K562 (cell line): ENCODE data around the gene EEFSEC.

ENCODE experiments used
- RBM14 ChIP-seq: fragments of 200-400 bp; formaldehyde crosslinking; IDR thresholded peaks from 2 replicates; pipeline ENCODE4 v1.6.1; 2018; ENCODE audit warnings: low read depth, mild to moderate bottlenecking, low read length, moderate library complexity, borderline replicate concordance; ENCODE audit not compliant: insufficient read depth
- RCOR1 ChIP-seq, 2 experiments: IDR thresholded peaks; 2 replicates each; pipeline ENCODE4 v1.6.1; 2012; ENCODE audit warnings: low read depth in 2 of 2, low read length in 2 of 2, borderline replicate concordance in 1 of 2, improper control_type of control experiment in 1 of 2
- TF ChIP-seq, protein P1 (sequence below), 3 experiments: IDR thresholded peaks in 2 of 3; conservative IDR thresholded peaks in 1 of 3; 2 replicates each; pipeline ENCODE4 v1.5.1; 2011 to 2012; ENCODE audit warnings: low read length in 3 of 3, mild to moderate bottlenecking in 3 of 3, control low read depth in 2 of 3, improper control_type of control experiment in 1 of 3, inconsistent platforms in 1 of 3, low read depth in 1 of 3, mixed read lengths in 1 of 3, moderate library complexity in 1 of 3; ENCODE audit not compliant: insufficient read depth in 2 of 3
- TF ChIP-seq, protein P2 (sequence below): fragments of 250-450 bp; sonication (Bioruptor Pico); IDR thresholded peaks from 2 replicates; pipeline ENCODE4 v1.8.0; 2021; ENCODE audit warnings: moderate library complexity, mild to moderate bottlenecking, inconsistent platforms

DNA sequence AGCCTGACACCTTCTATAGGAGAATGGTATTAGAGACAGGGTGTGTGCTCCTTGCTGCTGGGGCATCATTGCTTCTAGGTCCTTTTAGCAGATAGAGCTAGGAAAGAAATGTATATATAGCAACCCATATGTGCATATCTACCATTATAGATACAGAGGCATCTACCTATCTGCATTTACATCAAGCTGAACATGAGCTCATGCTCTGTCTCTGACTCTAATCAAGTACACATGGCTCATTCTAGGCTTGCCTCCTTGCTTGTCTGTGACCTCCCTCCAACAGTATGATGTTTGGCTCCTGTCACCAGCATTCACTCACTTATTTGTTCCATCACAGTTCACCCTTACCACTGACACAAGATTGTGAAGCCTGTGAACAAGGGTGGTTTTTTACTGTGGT is 133.4 kb downstream of the EEFSEC start:
- TF ChIP-seq, protein P1, sequence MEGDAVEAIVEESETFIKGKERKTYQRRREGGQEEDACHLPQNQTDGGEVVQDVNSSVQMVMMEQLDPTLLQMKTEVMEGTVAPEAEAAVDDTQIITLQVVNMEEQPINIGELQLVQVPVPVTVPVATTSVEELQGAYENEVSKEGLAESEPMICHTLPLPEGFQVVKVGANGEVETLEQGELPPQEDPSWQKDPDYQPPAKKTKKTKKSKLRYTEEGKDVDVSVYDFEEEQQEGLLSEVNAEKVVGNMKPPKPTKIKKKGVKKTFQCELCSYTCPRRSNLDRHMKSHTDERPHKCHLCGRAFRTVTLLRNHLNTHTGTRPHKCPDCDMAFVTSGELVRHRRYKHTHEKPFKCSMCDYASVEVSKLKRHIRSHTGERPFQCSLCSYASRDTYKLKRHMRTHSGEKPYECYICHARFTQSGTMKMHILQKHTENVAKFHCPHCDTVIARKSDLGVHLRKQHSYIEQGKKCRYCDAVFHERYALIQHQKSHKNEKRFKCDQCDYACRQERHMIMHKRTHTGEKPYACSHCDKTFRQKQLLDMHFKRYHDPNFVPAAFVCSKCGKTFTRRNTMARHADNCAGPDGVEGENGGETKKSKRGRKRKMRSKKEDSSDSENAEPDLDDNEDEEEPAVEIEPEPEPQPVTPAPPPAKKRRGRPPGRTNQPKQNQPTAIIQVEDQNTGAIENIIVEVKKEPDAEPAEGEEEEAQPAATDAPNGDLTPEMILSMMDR (IDR thresholded peaks at IDR 0.05 in 2 of 3, conservative IDR thresholded peaks at IDR 0.05 in 1 of 3; ENCODE audit: insufficient read depth in 2 of 3, low read depth in 1 of 3, low read length in 3 of 3) = no peak
- TF ChIP-seq RBM14 = no peak
- TF ChIP-seq, protein P2, sequence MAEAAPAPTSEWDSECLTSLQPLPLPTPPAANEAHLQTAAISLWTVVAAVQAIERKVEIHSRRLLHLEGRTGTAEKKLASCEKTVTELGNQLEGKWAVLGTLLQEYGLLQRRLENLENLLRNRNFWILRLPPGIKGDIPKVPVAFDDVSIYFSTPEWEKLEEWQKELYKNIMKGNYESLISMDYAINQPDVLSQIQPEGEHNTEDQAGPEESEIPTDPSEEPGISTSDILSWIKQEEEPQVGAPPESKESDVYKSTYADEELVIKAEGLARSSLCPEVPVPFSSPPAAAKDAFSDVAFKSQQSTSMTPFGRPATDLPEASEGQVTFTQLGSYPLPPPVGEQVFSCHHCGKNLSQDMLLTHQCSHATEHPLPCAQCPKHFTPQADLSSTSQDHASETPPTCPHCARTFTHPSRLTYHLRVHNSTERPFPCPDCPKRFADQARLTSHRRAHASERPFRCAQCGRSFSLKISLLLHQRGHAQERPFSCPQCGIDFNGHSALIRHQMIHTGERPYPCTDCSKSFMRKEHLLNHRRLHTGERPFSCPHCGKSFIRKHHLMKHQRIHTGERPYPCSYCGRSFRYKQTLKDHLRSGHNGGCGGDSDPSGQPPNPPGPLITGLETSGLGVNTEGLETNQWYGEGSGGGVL (CRISPR knock-in tag) = no peak
- no peak for TF ChIP-seq RCOR1 (IDR thresholded peaks at IDR 0.05; ENCODE audit: borderline replicate concordance in 1 of 2, low read depth in 2 of 2, low read length in 2 of 2)
